RWPE1 (cell line): Measurements from ENCODE around the gene NXPH3.

Experiments used
- CTCF ChIA-PET: fragments of 350-600 bp; sonication (Branson Sonifier 250); formaldehyde crosslinking; extraction: SDS; loops from one replicate; lab custom pipeline; 2021; lab: Yijun Ruan, JAX
- POLR2A ChIA-PET: fragments of 400-600 bp; formaldehyde crosslinking; extraction: SDS; loops from one replicate; lab custom pipeline; 2020; ENCODE audit warnings: antibody characterized with exemption; ENCODE audit not compliant: low non-redundant PET; lab: Yijun Ruan, JAX
- DNase-seq: peaks from one replicate; pipeline ENCODE4 v3.0.0; 2012; ENCODE audit warnings: low spot score
- H3K27ac ChIP-seq: fragments of 450-650 bp; 2 replicates; pipeline ENCODE4 v1.5.1; 2017
- TF ChIP-seq, protein P1 (sequence below): fragments of 450-650 bp; conservative IDR thresholded peaks from 2 replicates; pipeline ENCODE4 v1.5.1; 2017; ENCODE audit warnings: low read depth, mild to moderate bottlenecking

The NXPH3 gene

DNA sequence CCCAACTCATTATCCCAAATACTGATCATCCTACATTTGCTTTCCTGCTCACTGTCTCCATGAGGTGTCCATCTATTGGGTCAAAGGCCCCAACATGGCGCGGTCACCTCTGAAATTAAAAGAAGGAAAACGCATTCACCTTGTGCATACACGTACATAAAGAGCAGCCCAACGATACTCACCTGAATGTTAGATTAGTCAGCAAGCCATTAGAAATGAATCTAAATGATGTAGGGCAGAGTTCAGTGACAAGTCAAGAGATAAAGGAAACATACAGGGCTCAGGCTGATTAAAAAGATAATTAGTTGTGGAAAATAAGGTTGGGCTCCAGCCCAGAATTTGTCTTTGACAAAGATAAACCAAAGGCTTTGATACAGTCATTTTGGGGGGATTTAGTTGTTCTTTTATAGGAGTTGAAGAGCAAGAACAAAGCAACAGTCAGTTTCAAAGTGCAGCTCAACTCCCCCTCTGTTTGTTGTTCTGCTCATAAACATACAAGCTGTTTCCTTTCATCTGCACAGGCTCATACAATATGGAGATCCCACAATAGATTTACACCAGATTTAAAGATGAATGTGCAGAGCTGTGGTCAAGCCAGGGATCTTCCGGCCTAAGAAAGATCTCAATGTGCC, 21.1 kb downstream of the NXPH3 start:
- H3K27ac ChIP-seq = no peak overlapping the region
- no peak for DNase-seq
- ChIA-PET POLR2A (interaction anchor here (0.6 kb wide), 1 partner anchor 18 kb away, joined by 5 read pairs; no protein-coding TSS in a partner anchor), CTCF (interaction anchor here (0.7 to 1.0 kb wide), 2 partner anchors 12 to 21 kb away, joined by 3 read pairs; no protein-coding TSS in a partner anchor)
- TF ChIP-seq, protein P1, sequence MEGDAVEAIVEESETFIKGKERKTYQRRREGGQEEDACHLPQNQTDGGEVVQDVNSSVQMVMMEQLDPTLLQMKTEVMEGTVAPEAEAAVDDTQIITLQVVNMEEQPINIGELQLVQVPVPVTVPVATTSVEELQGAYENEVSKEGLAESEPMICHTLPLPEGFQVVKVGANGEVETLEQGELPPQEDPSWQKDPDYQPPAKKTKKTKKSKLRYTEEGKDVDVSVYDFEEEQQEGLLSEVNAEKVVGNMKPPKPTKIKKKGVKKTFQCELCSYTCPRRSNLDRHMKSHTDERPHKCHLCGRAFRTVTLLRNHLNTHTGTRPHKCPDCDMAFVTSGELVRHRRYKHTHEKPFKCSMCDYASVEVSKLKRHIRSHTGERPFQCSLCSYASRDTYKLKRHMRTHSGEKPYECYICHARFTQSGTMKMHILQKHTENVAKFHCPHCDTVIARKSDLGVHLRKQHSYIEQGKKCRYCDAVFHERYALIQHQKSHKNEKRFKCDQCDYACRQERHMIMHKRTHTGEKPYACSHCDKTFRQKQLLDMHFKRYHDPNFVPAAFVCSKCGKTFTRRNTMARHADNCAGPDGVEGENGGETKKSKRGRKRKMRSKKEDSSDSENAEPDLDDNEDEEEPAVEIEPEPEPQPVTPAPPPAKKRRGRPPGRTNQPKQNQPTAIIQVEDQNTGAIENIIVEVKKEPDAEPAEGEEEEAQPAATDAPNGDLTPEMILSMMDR = no peak

GRCh38 chr17:49597436-49597835, 21.8 kb downstream of the NXPH3 start:
- ChIA-PET CTCF (interaction anchor here (0.7 to 1.0 kb wide), 2 partner anchors 12 to 21 kb away, joined by 3 read pairs; no protein-coding TSS in a partner anchor), POLR2A (no interaction called here)
- DNase-seq = no peak
- TF ChIP-seq, protein P1 = no peak
- H3K27ac ChIP-seq = no peak overlapping the region

DNA sequence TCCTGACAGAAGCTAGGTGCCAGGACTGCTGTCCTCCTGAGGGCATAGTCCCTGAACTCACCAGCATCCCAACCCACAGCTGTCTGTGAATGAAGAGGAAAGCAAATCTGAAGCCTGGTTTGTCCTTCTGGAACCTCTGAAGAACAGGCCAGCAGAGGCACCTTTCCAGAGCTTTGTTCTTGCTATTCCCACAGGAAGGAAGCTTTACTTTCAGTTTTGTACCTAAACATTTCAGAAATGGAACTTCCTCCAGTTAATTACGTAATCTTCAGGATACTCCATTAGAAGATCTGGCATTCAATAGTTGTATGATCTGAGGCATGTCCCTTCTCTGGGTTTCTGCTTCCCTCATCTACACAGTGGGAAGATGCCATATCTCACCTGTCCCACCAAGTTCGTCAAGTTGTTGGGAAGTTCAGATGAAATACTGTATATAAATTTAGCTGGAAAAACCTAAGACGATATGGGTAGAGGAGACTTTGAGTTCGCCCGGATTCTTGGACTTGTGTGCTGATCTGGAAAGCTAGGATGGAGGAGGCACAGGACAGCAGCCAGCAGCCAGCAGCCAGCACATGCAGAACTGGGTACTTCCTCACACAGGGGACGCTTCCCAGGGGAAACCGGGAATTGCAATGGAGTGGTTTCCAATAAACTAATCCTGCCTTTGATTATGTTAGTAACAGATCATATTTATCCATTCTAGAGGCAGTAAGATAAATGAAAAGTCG, 22.4 kb downstream of the NXPH3 start:
- no peak overlapping the region for H3K27ac ChIP-seq
- CTCF ChIA-PET = interaction anchor here (1.0 kb wide), 1 partner anchor 22 kb away, joined by 4 read pairs; the partner anchor contains the start of gene NXPH3
- TF ChIP-seq, protein P1 = no peak
- no peak for DNase-seq
- POLR2A ChIA-PET = no interaction called here

DNA sequence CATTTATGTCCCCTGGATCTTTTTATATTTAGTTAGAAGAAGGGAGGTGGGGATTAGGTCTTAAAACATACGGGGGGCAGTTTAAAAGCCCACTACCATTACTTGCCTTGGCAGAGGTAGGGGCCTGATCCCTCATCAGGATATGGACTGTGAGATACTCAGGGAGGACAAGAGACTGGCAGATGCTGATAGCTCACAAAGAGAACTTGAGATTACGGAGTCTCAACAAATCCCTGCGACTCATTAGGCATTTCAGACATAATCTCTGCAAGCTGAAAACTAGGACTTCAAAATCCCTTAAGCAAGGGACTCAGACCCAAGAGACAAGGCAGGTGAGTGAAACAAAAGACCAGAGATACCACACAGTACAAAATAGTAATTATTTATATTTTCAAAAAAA, 23.2 kb downstream of the NXPH3 start:
- no peak for DNase-seq
- no peak overlapping the region for H3K27ac ChIP-seq
- CTCF ChIA-PET = interaction anchor here (0.6 to 1.0 kb wide), 2 partner anchors 15 to 23 kb away, joined by 3 to 4 read pairs; partner anchors contain the start of gene NXPH3

DNA sequence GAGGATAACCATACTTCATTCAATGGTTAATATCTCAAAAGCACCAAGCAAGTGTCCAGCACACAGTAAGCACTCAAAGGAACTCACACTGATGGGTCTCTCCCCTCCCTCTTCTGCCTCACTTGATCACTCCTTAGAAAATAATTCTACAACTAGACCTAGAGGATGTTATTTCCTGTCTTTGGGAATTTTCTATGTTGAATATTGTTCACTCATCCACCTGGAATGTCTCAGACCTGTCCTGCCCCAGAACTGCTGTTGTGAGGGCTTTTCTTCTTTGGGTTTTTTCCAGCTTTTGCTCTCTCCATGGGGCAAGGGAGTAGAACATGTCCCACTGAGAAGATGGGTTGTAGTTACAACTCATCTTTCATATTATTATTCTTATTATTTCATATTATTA, 25.3 kb downstream of the NXPH3 start:
- CTCF ChIA-PET = no interaction called here
- TF ChIP-seq, protein P1 = no peak
- POLR2A ChIA-PET = no interaction called here
- DNase-seq = no peak
- no peak overlapping the region for H3K27ac ChIP-seq

More for the DNA sequence above, 23.2 kb downstream of the NXPH3 start:
- TF ChIP-seq, protein P1 = no peak
- POLR2A ChIA-PET = no interaction called here

GRCh38 chr17:49602783-49603182, 27.1 kb downstream of the NXPH3 start:
- CTCF ChIA-PET = interaction anchor here (0.6 to 0.7 kb wide), 2 partner anchors 35 to 1744 kb away, joined by 3 to 6 read pairs; no protein-coding TSS in a partner anchor
- POLR2A ChIA-PET = no interaction called here
- TF ChIP-seq, protein P1 = no peak
- no peak for DNase-seq
- H3K27ac ChIP-seq = no peak overlapping the region
